Measurements from ENCODE around the gene SLC43A2. TPM values are rescaled to one million over a fixed set of nuclear protein-coding genes. Genes with fewer than 3 reads are reported as not detected.

Gene SLC43A2
- total RNA-seq, 6 donors from 2014 or later, result 16.9 to 79.0 (median 49.2) TPM

DNA sequence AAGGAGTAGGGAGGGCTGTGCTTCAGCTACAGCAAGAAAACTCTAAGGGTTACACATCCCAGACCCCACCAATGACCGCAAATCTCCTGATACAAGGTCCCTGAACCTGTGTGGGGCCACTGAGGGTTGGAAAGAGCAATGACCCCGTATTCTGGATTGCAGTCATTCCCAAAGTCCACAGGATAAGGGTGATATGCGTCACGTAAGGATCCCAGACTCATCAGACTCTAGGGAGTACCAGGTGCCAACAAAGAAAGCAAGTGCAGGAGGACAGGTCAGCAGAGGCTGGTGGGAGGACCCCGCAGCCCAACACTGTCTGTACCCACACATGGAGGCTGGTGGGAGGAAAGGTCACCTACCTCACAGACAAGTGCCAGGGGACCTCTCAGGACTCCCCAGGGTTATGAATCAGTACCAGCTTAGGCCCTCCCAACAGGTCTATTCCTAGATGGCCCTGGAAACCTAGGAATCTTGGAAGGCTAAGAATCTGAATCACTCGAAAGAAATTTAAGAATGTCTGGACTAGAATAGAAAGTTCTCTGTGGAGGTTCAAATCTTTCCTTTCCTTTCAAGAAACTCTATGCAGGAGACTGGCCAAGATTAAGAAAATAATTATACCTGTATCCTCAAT, 82.2 kb downstream of the SLC43A2 start:
- DNase-seq, result no peak
- Histone ChIP-seq H3K27me3 (no peaks in the 10 kb centered on the region), H3K4me3 (no peak overlapping the region), H3K9me3 (no peaks in the 10 kb centered on the region), H3K36me3 (peaks cover 12 to 95% (median 79%) of the 10 kb centered on the region in 4 donors), H3K27ac (no peak overlapping the region), H3K4me1 (no peaks in the 10 kb centered on the region)
- WGBS, 2 donors, result 97 to 98% methylated on average over 6 of the region's 6 CpGs
- TF ChIP-seq, protein P1, sequence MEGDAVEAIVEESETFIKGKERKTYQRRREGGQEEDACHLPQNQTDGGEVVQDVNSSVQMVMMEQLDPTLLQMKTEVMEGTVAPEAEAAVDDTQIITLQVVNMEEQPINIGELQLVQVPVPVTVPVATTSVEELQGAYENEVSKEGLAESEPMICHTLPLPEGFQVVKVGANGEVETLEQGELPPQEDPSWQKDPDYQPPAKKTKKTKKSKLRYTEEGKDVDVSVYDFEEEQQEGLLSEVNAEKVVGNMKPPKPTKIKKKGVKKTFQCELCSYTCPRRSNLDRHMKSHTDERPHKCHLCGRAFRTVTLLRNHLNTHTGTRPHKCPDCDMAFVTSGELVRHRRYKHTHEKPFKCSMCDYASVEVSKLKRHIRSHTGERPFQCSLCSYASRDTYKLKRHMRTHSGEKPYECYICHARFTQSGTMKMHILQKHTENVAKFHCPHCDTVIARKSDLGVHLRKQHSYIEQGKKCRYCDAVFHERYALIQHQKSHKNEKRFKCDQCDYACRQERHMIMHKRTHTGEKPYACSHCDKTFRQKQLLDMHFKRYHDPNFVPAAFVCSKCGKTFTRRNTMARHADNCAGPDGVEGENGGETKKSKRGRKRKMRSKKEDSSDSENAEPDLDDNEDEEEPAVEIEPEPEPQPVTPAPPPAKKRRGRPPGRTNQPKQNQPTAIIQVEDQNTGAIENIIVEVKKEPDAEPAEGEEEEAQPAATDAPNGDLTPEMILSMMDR (IDR thresholded peaks at IDR 0.05), result no peak
- TF ChIP-seq POLR2AphosphoS5 (IDR thresholded peaks at IDR 0.05) (no peak), EP300 (IDR thresholded peaks at IDR 0.05) (no peak), POLR2A (IDR thresholded peaks at IDR 0.05) (no peak)
- no peak for ATAC-seq (ENCODE audit: low FRiP score in 2 of 2)

DNA sequence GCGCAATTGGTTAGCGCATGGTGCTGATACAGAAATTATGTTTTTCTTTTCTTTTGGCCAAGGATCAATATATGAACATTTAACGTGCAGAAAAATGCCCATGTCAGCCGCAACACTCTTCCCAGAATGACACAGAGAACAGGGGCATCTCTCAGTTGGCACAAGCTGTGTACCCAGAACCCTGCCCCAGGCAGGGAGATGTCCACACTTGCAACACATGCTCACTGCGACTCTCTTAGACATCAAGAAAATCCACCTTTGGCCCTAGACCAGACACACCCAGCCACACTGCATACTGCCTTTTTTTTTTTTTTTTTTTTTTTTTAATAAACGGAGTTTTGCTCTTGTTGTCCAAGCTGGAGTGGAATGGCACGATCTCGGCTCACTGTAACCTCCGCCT, 83.0 kb downstream of the SLC43A2 start:
- no peak overlapping the region for H3K27ac ChIP-seq
- H3K9me3 ChIP-seq, result no peaks in the 10 kb centered on the region
- no peaks in the 10 kb centered on the region for H3K27me3 ChIP-seq
- 89 to 94% methylated on average over 9 of the region's 9 CpGs for WGBS, 2 donors
- TF ChIP-seq, protein P1 (IDR thresholded peaks at IDR 0.05), result no peak
- TF ChIP-seq POLR2A (IDR thresholded peaks at IDR 0.05), result no peak
- TF ChIP-seq EP300 (IDR thresholded peaks at IDR 0.05), result no peak
- no peak for TF ChIP-seq POLR2AphosphoS5 (IDR thresholded peaks at IDR 0.05)
- H3K36me3 ChIP-seq, result peaks cover 19 to 95% (median 79%) of the 10 kb centered on the region in 4 donors
- no peaks in the 10 kb centered on the region for H3K4me1 ChIP-seq
- no peak for DNase-seq
- no peak overlapping the region for H3K4me3 ChIP-seq
- no peak for ATAC-seq (ENCODE audit: low FRiP score in 2 of 2)

DNA sequence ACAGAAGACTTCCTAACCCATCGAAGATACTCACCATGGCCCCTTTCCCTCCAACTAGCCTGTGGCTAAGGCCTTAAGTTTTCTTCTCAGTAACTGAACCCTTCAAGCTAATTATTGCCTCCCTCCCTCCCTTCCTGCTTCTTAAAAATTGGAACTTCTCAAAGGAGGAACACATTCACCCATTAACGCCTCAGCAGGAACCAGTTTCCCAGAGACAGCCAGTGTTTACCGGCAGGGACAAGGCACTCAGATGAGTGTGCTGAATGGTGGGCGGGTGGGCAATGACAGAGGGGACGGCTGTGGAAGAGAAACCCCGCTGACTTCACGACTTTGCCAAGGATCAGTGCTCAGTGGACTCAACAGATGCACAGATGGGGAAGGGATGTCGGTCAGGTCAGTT, 86.3 kb downstream of the SLC43A2 start:
- Histone ChIP-seq H3K4me3 (no peak overlapping the region), H3K27ac (no peak overlapping the region), H3K4me1 (no peaks in the 10 kb centered on the region), H3K36me3 (peaks cover 36 to 96% (median 77%) of the 10 kb centered on the region in 4 donors), H3K27me3 (no peaks in the 10 kb centered on the region), H3K9me3 (no peaks in the 10 kb centered on the region)
- TF ChIP-seq EP300 (IDR thresholded peaks at IDR 0.05) (no peak), POLR2AphosphoS5 (IDR thresholded peaks at IDR 0.05) (no peak), POLR2A (IDR thresholded peaks at IDR 0.05) (no peak)
- TF ChIP-seq, protein P1 (IDR thresholded peaks at IDR 0.05), result no peak
- WGBS, 2 donors, result 79 to 86% methylated on average over 8 of the region's 8 CpGs
- DNase-seq, result no peak
- ATAC-seq (ENCODE audit: low FRiP score in 2 of 2), result no peak

DNA sequence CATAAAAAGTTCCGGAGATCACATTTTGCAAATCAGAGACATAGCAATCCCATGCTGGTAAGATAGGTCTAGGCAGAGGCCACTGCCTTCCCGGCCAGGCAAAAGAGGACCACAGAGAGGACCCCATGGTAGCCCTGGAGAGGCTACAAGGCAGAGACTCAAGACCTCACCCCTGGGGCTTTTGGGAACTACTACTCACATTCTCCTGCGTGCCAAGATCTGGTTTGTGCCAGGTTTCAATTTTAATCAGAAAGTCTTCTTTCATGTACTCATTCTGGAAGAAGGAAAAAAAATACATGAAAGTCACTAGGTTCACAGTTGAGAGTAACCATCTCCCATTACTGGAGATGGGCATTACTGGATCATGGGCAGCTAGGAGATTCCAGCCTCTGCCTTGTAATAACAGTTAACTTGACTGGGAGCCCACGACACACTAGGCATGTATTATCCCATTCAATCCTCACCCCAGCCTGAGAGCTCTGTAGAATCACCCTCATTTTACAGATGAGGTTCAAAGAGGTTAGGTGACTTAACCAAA, 87.2 kb downstream of the SLC43A2 start:
- peaks cover 33 to 96% (median 76%) of the 10 kb centered on the region in 4 donors for H3K36me3 ChIP-seq

More for the DNA sequence above, 87.2 kb downstream of the SLC43A2 start:
- TF ChIP-seq POLR2AphosphoS5 (IDR thresholded peaks at IDR 0.05), result no peak
- TF ChIP-seq, protein P1 (IDR thresholded peaks at IDR 0.05), result no peak
- no peak for TF ChIP-seq POLR2A (IDR thresholded peaks at IDR 0.05)
- no peak for TF ChIP-seq EP300 (IDR thresholded peaks at IDR 0.05)
- 97 to 98% methylated on average over 4 of the region's 4 CpGs for WGBS, 2 donors
- no peak overlapping the region for H3K27ac ChIP-seq
- no peak for DNase-seq
- ATAC-seq (ENCODE audit: low FRiP score in 2 of 2), result no peak
- no peaks in the 10 kb centered on the region for H3K4me1 ChIP-seq
- H3K9me3 ChIP-seq, result no peaks in the 10 kb centered on the region
- no peak overlapping the region for H3K4me3 ChIP-seq
- H3K27me3 ChIP-seq, result no peaks in the 10 kb centered on the region

Measured in upper lobe of left lung (tissue), 6 donors.